Measurements from ENCODE around the gene BCL2A1. TPM values are rescaled to one million over a fixed set of nuclear protein-coding genes. Genes with fewer than 3 reads are reported as not detected.
"Not testable (repeated sequence)": the region's sequence is repeated elsewhere in the genome, so short reads cannot be mapped to it uniquely, and the experiment has no call there.

The BCL2A1 gene
- total RNA-seq, 1 experiment from 2014 or later = 1.4 TPM

GRCh38 chr15:79938143-79938542, 32.9 kb downstream of the BCL2A1 start:
- DNase-seq = no peak
- H3K4me1 ChIP-seq (ENCODE audit: low read length) = no peaks in the 10 kb centered on the region
- H3K27ac ChIP-seq (ENCODE audit: low read length) = no peak overlapping the region
- H3K4me3 ChIP-seq (ENCODE audit: low read length) = no peak overlapping the region
- H3K79me2 ChIP-seq (ENCODE audit: low read length) = no peaks in the 10 kb centered on the region
- H3K27me3 ChIP-seq (ENCODE audit: low read length) = no peaks in the 10 kb centered on the region
- no peaks in the 10 kb centered on the region for H3K36me3 ChIP-seq (ENCODE audit: insufficient read depth, low read length)
- no peaks in the 10 kb centered on the region for H3K9me3 ChIP-seq (ENCODE audit: low read length)
- H3K4me2 ChIP-seq (ENCODE audit: low read depth, low read length, poor library complexity, severe bottlenecking) = no peak overlapping the region
- no peaks in the 10 kb centered on the region for H3K9me2 ChIP-seq (replicated peaks; ENCODE audit: insufficient read depth, low read length)
- H4K20me1 ChIP-seq (ENCODE audit: insufficient read depth, low read depth, low read length) = no peaks in the 10 kb centered on the region
- H2AFZ ChIP-seq (ENCODE audit: low read length) = no peak overlapping the region
- no peak overlapping the region for H3K9ac ChIP-seq (ENCODE audit: low read length)

- H2AFZ ChIP-seq (ENCODE audit: low read length); H3K9me3 ChIP-seq (ENCODE audit: low read length); H3K9me2 ChIP-seq (replicated peaks; ENCODE audit: insufficient read depth, low read length); H3K4me3 ChIP-seq (ENCODE audit: low read length); H3K4me1 ChIP-seq (ENCODE audit: low read length); H3K27me3 ChIP-seq (ENCODE audit: low read length); H3K9ac ChIP-seq (ENCODE audit: low read length); H3K79me2 ChIP-seq (ENCODE audit: low read length); DNase-seq; H3K4me2 ChIP-seq (ENCODE audit: low read depth, low read length, poor library complexity, severe bottlenecking); H3K36me3 ChIP-seq (ENCODE audit: insufficient read depth, low read length); H3K27ac ChIP-seq (ENCODE audit: low read length); H4K20me1 ChIP-seq (ENCODE audit: insufficient read depth, low read depth, low read length): not testable (repeated sequence)
These were observed 35.3 kb downstream of the BCL2A1 start for GRCh38 chr15:79935556-79936201.

- no peak overlapping the region for H3K27ac ChIP-seq (ENCODE audit: low read length)
- H2AFZ ChIP-seq (ENCODE audit: low read length) = no peak overlapping the region
- no peaks in the 10 kb centered on the region for H4K20me1 ChIP-seq (ENCODE audit: insufficient read depth, low read depth, low read length)
- H3K27me3 ChIP-seq (ENCODE audit: low read length) = no peaks in the 10 kb centered on the region
- no peak overlapping the region for H3K4me3 ChIP-seq (ENCODE audit: low read length)
- no peak for DNase-seq
- H3K4me2 ChIP-seq (ENCODE audit: low read depth, low read length, poor library complexity, severe bottlenecking) = no peak overlapping the region
- H3K9ac ChIP-seq (ENCODE audit: low read length) = no peak overlapping the region
- H3K4me1 ChIP-seq (ENCODE audit: low read length) = no peaks in the 10 kb centered on the region
- H3K36me3 ChIP-seq (ENCODE audit: insufficient read depth, low read length) = no peaks in the 10 kb centered on the region
- H3K9me3 ChIP-seq (ENCODE audit: low read length) = no peaks in the 10 kb centered on the region
- H3K9me2 ChIP-seq (replicated peaks; ENCODE audit: insufficient read depth, low read length) = no peaks in the 10 kb centered on the region
- H3K79me2 ChIP-seq (ENCODE audit: low read length) = no peaks in the 10 kb centered on the region
These were observed 37.8 kb downstream of the BCL2A1 start for GRCh38 chr15:79933231-79933630.

GRCh38 chr15:79932447-79932846, 38.5 kb downstream of the BCL2A1 start:
- Histone ChIP-seq H3K9ac (ENCODE audit: low read length) (no peak overlapping the region), H3K27ac (ENCODE audit: low read length) (no peak overlapping the region), H3K9me2 (replicated peaks; ENCODE audit: insufficient read depth, low read length) (no peaks in the 10 kb centered on the region), H3K27me3 (ENCODE audit: low read length) (no peaks in the 10 kb centered on the region), H4K20me1 (ENCODE audit: insufficient read depth, low read depth, low read length) (no peaks in the 10 kb centered on the region), H3K4me1 (ENCODE audit: low read length) (no peaks in the 10 kb centered on the region), H2AFZ (ENCODE audit: low read length) (no peak overlapping the region), H3K4me3 (ENCODE audit: low read length) (no peak overlapping the region), H3K9me3 (ENCODE audit: low read length) (no peaks in the 10 kb centered on the region), H3K36me3 (ENCODE audit: insufficient read depth, low read length) (no peaks in the 10 kb centered on the region), H3K4me2 (ENCODE audit: low read depth, low read length, poor library complexity, severe bottlenecking) (no peak overlapping the region), H3K79me2 (ENCODE audit: low read length) (no peaks in the 10 kb centered on the region)
- no peak for DNase-seq

GRCh38 chr15:79930516-79930915, 40.5 kb downstream of the BCL2A1 start:
- H3K27me3 ChIP-seq (ENCODE audit: low read length) = no peaks in the 10 kb centered on the region
- no peak overlapping the region for H3K4me3 ChIP-seq (ENCODE audit: low read length)
- no peak for DNase-seq
- H3K79me2 ChIP-seq (ENCODE audit: low read length) = no peaks in the 10 kb centered on the region
- H4K20me1 ChIP-seq (ENCODE audit: insufficient read depth, low read depth, low read length) = no peaks in the 10 kb centered on the region
- no peak overlapping the region for H3K4me2 ChIP-seq (ENCODE audit: low read depth, low read length, poor library complexity, severe bottlenecking)
- no peaks in the 10 kb centered on the region for H3K4me1 ChIP-seq (ENCODE audit: low read length)
- no peak overlapping the region for H3K9ac ChIP-seq (ENCODE audit: low read length)
- H3K36me3 ChIP-seq (ENCODE audit: insufficient read depth, low read length) = no peaks in the 10 kb centered on the region
- no peak overlapping the region for H2AFZ ChIP-seq (ENCODE audit: low read length)
- H3K9me2 ChIP-seq (replicated peaks; ENCODE audit: insufficient read depth, low read length) = no peaks in the 10 kb centered on the region
- H3K27ac ChIP-seq (ENCODE audit: low read length) = no peak overlapping the region
- no peaks in the 10 kb centered on the region for H3K9me3 ChIP-seq (ENCODE audit: low read length)

- Histone ChIP-seq H3K79me2 (ENCODE audit: low read length) (no peaks in the 10 kb centered on the region), H3K4me2 (ENCODE audit: low read depth, low read length, poor library complexity, severe bottlenecking) (no peak overlapping the region), H3K4me3 (ENCODE audit: low read length) (no peak overlapping the region), H2AFZ (ENCODE audit: low read length) (no peak overlapping the region), H3K9ac (ENCODE audit: low read length) (no peak overlapping the region), H3K9me3 (ENCODE audit: low read length) (no peaks in the 10 kb centered on the region), H3K9me2 (replicated peaks; ENCODE audit: insufficient read depth, low read length) (no peaks in the 10 kb centered on the region), H3K4me1 (ENCODE audit: low read length) (peaks cover 4% of the 10 kb centered on the region), H4K20me1 (ENCODE audit: insufficient read depth, low read depth, low read length) (no peaks in the 10 kb centered on the region), H3K27ac (ENCODE audit: low read length) (no peak overlapping the region), H3K36me3 (ENCODE audit: insufficient read depth, low read length) (no peaks in the 10 kb centered on the region), H3K27me3 (ENCODE audit: low read length) (no peaks in the 10 kb centered on the region)
- DNase-seq = no peak
These were observed 41.6 kb downstream of the BCL2A1 start for GRCh38 chr15:79929412-79929811.

- not testable (repeated sequence) for H3K27ac ChIP-seq (ENCODE audit: low read length); H3K9me2 ChIP-seq (replicated peaks; ENCODE audit: insufficient read depth, low read length); DNase-seq; H3K4me2 ChIP-seq (ENCODE audit: low read depth, low read length, poor library complexity, severe bottlenecking); H2AFZ ChIP-seq (ENCODE audit: low read length); H4K20me1 ChIP-seq (ENCODE audit: insufficient read depth, low read depth, low read length); H3K27me3 ChIP-seq (ENCODE audit: low read length); H3K9ac ChIP-seq (ENCODE audit: low read length); H3K4me3 ChIP-seq (ENCODE audit: low read length)
- peaks cover 23% of the 10 kb centered on the region for H3K79me2 ChIP-seq (ENCODE audit: low read length)
- H3K9me3 ChIP-seq (ENCODE audit: low read length) = peaks cover 11% of the 10 kb centered on the region
- peaks cover 12% of the 10 kb centered on the region for H3K4me1 ChIP-seq (ENCODE audit: low read length)
- peaks cover 13% of the 10 kb centered on the region for H3K36me3 ChIP-seq (ENCODE audit: insufficient read depth, low read length)
These were observed 44.9 kb downstream of the BCL2A1 start for GRCh38 chr15:79926116-79926515.

GRCh38 chr15:79924379-79924778, 46.6 kb downstream of the BCL2A1 start:
- H3K27ac ChIP-seq (ENCODE audit: low read length) = peak overlapping the region; percentile 65; the same call in 1 of the 2 replicates
- no peaks in the 10 kb centered on the region for H3K9me2 ChIP-seq (replicated peaks; ENCODE audit: insufficient read depth, low read length)
- H4K20me1 ChIP-seq (ENCODE audit: insufficient read depth, low read depth, low read length) = no peaks in the 10 kb centered on the region
- H2AFZ ChIP-seq (ENCODE audit: low read length) = no peak overlapping the region
- H3K27me3 ChIP-seq (ENCODE audit: low read length) = no peaks in the 10 kb centered on the region
- H3K4me3 ChIP-seq (ENCODE audit: low read length) = peak overlapping the region; percentile 74
- peak overlapping the region; percentile 74 for H3K9ac ChIP-seq (ENCODE audit: low read length)
- DNase-seq = no peak
- peaks cover 27% of the 10 kb centered on the region for H3K36me3 ChIP-seq (ENCODE audit: insufficient read depth, low read length)
- peaks cover 19% of the 10 kb centered on the region for H3K9me3 ChIP-seq (ENCODE audit: low read length)
- peak overlapping the region; percentile 70 for H3K4me2 ChIP-seq (ENCODE audit: low read depth, low read length, poor library complexity, severe bottlenecking)
- H3K79me2 ChIP-seq (ENCODE audit: low read length) = peaks cover 33% of the 10 kb centered on the region
- peaks cover 12% of the 10 kb centered on the region for H3K4me1 ChIP-seq (ENCODE audit: low read length)

All from Karpas-422 (cell line).